BJ (cell line): ENCODE measurements around the gene TMPRSS2. TPM values are rescaled to one million over a fixed set of nuclear protein-coding genes. Genes with fewer than 3 reads are reported as not detected.

Experiments
- CTCF ChIA-PET: fragments of 350-600 bp; formaldehyde crosslinking; extraction: SDS; loops from one replicate; lab custom pipeline; 2021; ENCODE audit warnings: antibody characterized with exemption, inconsistent platforms; lab: Yijun Ruan, JAX
- POLR2A ChIA-PET: fragments of 300-600 bp; sonication (Branson Sonifier 250); formaldehyde crosslinking; extraction: SDS; loops from one replicate; lab custom pipeline; 2021; ENCODE audit warnings: antibody characterized with exemption; lab: Charles Lee
- DNase-seq: peaks from one replicate; pipeline ENCODE4 v3.0.0-alpha.2; 2011; ENCODE audit warnings: low read depth
- H3K27me3 ChIP-seq: 2 replicates; pipeline ENCODE4 v1.6.0; 2011; ENCODE audit warnings: low read length; ENCODE audit not compliant: control insufficient read depth, insufficient read depth
- H3K36me3 ChIP-seq: 2 replicates; pipeline ENCODE4 v1.5.1; 2011; ENCODE audit warnings: low read length; ENCODE audit not compliant: control insufficient read depth, insufficient read depth
- H3K4me3 ChIP-seq: 2 replicates; pipeline ENCODE4 v1.5.1; 2011; ENCODE audit warnings: low read depth, mild to moderate bottlenecking, control low read depth, low read length
- polyA plus RNA-seq: library from polyadenylated mRNA; depleted of rRNA; stranded (reverse); fragments of >200 nt; gene quantifications from 2 replicates; pipeline ENCODE4 v1.2.3, GENCODE V29; 2011
- TF ChIP-seq, protein P1 (sequence below): IDR thresholded peaks from 2 replicates; pipeline ENCODE4 v1.5.1; 2011; ENCODE audit warnings: low read depth, mild to moderate bottlenecking, control low read depth, inconsistent platforms, low read length, moderate library complexity; ENCODE audit not compliant: insufficient read depth

TMPRSS2 gene
- polyA plus RNA-seq, 1 experiment = not detected

- no peak for DNase-seq
- ChIA-PET POLR2A (no interaction called here), CTCF (no interaction called here)
- Histone ChIP-seq H3K27me3 (no peaks in the 10 kb centered on the region), H3K36me3 (no peaks in the 10 kb centered on the region), H3K4me3 (no peak overlapping the region)
- TF ChIP-seq, protein P1, sequence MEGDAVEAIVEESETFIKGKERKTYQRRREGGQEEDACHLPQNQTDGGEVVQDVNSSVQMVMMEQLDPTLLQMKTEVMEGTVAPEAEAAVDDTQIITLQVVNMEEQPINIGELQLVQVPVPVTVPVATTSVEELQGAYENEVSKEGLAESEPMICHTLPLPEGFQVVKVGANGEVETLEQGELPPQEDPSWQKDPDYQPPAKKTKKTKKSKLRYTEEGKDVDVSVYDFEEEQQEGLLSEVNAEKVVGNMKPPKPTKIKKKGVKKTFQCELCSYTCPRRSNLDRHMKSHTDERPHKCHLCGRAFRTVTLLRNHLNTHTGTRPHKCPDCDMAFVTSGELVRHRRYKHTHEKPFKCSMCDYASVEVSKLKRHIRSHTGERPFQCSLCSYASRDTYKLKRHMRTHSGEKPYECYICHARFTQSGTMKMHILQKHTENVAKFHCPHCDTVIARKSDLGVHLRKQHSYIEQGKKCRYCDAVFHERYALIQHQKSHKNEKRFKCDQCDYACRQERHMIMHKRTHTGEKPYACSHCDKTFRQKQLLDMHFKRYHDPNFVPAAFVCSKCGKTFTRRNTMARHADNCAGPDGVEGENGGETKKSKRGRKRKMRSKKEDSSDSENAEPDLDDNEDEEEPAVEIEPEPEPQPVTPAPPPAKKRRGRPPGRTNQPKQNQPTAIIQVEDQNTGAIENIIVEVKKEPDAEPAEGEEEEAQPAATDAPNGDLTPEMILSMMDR = no peak
Observed at GRCh38 chr21:41442481-41443186, 65.3 kb downstream of the TMPRSS2 start.

GRCh38 chr21:41441546-41441945 is 66.4 kb downstream of the TMPRSS2 start:
- Histone ChIP-seq H3K27me3 (no peaks in the 10 kb centered on the region), H3K36me3 (no peaks in the 10 kb centered on the region), H3K4me3 (no peak overlapping the region)
- TF ChIP-seq, protein P1 = no peak
- no peak for DNase-seq
- POLR2A ChIA-PET = no interaction called here
- CTCF ChIA-PET = no interaction called here

DNA sequence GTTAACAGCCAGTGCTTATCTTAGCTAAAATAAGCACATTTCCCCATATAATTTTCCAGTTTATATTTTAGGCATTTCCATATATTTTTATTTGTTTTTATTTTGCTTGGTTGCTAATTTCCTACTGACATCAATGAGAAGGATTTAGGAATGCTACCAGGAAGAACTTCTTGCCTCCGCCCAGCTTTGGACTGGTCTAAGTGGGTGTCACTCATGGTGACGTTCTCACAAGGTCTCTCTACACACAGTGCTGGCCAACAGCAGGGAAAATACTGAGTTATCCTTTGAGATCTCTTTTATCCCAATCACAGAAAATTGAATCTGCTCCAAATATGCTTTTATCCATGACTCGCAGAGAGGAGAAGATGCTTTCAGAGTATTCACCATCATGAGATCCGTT is 68.7 kb downstream of the TMPRSS2 start:
- H3K27me3 ChIP-seq = no peaks in the 10 kb centered on the region
- ChIA-PET CTCF (interaction anchor here (0.9 kb wide), 1 partner anchor 305 kb away, joined by 4 read pairs; no protein-coding TSS in a partner anchor), POLR2A (no interaction called here)
- DNase-seq = peak; percentile 50
- H3K36me3 ChIP-seq = no peaks in the 10 kb centered on the region
- H3K4me3 ChIP-seq = no peak overlapping the region
- TF ChIP-seq, protein P1 = no peak

GRCh38 chr21:41438425-41439113 is 69.4 kb downstream of the TMPRSS2 start:
- H3K4me3 ChIP-seq = no peak overlapping the region
- H3K36me3 ChIP-seq = no peaks in the 10 kb centered on the region
- POLR2A ChIA-PET = no interaction called here
- CTCF ChIA-PET = no interaction called here
- no peak for DNase-seq
- H3K27me3 ChIP-seq = no peaks in the 10 kb centered on the region
- TF ChIP-seq, protein P1 = no peak

DNA sequence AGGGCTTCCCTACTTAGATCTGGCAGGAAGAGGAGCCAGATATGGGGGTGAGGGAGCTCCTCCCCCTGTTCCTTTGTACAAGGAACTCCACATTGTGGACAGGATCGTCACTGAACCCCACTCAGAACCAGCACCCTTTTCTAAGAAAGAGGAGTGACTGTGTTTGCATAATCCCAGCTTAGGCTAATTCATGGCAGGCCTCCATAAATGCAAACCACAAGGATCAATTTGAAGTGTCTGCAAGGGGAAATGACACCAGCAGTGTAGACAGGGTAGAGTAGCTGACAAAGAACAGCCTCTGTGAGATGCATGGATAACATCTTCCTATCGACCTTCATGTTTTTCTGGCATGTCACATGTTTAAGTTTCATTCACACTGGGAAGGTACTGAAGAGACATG is 70.2 kb downstream of the TMPRSS2 start:
- Histone ChIP-seq H3K27me3 (no peaks in the 10 kb centered on the region), H3K36me3 (no peaks in the 10 kb centered on the region), H3K4me3 (no peak overlapping the region)
- DNase-seq = no peak
- TF ChIP-seq, protein P1 = no peak
- ChIA-PET POLR2A (no interaction called here), CTCF (interaction anchor here (0.7 kb wide), 1 partner anchor 154 kb away, joined by 3 read pairs; no protein-coding TSS in a partner anchor)
